Measurements from ENCODE around the gene ADGRD2. TPM values are rescaled to one million over a fixed set of nuclear protein-coding genes. Genes with fewer than 3 reads are reported as not detected.

Gene ADGRD2
- not detected in 2 replicates for total RNA-seq (2022)
- not detected for Bru-seq, nascent RNA
- BruChase-seq, experiment 1, labeled RNA remaining after a 6-hour chase = not detected
- not detected for BruChase-seq, experiment 2, labeled RNA remaining after a 2-hour chase
- long read RNA-seq = 0 reads

GRCh38 chr9:124450241-124450924 is at the start of gene ADGRD2:
ADGRD2 (plus strand) TSS chr9:124450451; CDS start chr9:124451667, 1,216 bp downstream.
- Mint-ChIP-seq H3K4me3 (ENCODE audit: low read depth, unreplicated experiment) (no peak within 1 kb of the TSS), H3K27ac (ENCODE audit: unreplicated experiment) (no peak within 1 kb of the TSS), H3K4me1 (ENCODE audit: low read depth, unreplicated experiment) (peaks cover 7% of the 10 kb centered on the region), H3K27me3 (ENCODE audit: unreplicated experiment) (no peaks in the 10 kb centered on the region), H3K9me3 (ENCODE audit: low read depth, unreplicated experiment) (no peaks in the 10 kb centered on the region), H3K36me3 (ENCODE audit: insufficient read depth, unreplicated experiment) (no peaks in the 10 kb centered on the region)
- CTCF ChIA-PET = no interaction called here
- TF ChIP-seq, protein P1, sequence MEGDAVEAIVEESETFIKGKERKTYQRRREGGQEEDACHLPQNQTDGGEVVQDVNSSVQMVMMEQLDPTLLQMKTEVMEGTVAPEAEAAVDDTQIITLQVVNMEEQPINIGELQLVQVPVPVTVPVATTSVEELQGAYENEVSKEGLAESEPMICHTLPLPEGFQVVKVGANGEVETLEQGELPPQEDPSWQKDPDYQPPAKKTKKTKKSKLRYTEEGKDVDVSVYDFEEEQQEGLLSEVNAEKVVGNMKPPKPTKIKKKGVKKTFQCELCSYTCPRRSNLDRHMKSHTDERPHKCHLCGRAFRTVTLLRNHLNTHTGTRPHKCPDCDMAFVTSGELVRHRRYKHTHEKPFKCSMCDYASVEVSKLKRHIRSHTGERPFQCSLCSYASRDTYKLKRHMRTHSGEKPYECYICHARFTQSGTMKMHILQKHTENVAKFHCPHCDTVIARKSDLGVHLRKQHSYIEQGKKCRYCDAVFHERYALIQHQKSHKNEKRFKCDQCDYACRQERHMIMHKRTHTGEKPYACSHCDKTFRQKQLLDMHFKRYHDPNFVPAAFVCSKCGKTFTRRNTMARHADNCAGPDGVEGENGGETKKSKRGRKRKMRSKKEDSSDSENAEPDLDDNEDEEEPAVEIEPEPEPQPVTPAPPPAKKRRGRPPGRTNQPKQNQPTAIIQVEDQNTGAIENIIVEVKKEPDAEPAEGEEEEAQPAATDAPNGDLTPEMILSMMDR (IDR thresholded peaks at IDR 0.05; ENCODE audit: unreplicated experiment) = no peak
- BruUV-seq (replicated peaks) = no TSS peak
- intact Hi-C loops (cut with micrococcal nuclease; ENCODE audit: unreplicated experiment) = no loop called here
- no peak for DNase-seq

DNA sequence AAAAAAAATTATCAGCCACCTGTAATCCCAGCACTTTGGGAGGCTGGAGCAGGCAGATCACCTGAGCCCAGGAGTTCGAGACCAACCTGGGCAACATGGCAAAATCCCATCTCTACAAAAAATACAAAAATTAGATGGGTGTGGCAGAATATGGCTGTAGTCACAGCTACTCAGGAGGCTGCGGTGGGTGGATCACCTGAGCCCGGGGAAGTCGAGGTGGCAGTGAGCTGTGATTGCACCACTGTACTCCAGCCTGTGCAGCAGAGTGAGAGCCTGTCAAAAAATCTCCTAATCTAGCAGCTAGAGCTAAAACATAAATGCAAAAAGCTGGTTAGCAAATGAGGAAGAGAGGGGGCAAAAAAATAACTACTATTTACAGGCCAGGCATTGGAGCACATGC is 47.0 kb upstream of the ADGRD2 start:
- intact Hi-C loops (cut with micrococcal nuclease; ENCODE audit: unreplicated experiment) = no loop called here
- CTCF ChIA-PET = no interaction called here

DNA sequence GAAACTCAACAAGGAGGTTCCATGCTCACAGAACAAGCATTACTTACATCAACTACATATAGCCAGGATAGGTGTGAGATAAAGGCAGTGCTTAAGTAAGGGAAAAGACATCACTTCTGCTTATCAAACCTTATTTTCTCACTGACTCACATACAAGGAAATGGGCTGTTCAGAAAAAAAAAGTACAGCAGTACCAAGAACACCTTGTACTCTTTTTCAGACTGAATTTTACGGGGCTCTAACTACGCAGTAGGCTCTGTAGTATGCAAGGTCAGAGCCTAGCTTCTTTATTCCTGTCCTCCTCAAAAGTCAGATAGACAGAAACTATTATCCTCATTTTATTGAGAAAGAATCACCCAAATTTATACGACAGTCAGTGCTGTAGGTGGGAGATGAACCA is 40.8 kb upstream of the ADGRD2 start:
- H3K4me3 Mint-ChIP-seq (ENCODE audit: low read depth, unreplicated experiment) = no peak overlapping the region
- peaks cover 46% of the 10 kb centered on the region for H3K36me3 Mint-ChIP-seq (ENCODE audit: insufficient read depth, unreplicated experiment)
- H3K4me1 Mint-ChIP-seq (ENCODE audit: low read depth, unreplicated experiment) = peaks cover 10% of the 10 kb centered on the region
- CTCF ChIA-PET = no interaction called here
- no peak for DNase-seq
- intact Hi-C loops (cut with micrococcal nuclease; ENCODE audit: unreplicated experiment) = no loop called here
- H3K9me3 Mint-ChIP-seq (ENCODE audit: low read depth, unreplicated experiment) = no peaks in the 10 kb centered on the region
- no peaks in the 10 kb centered on the region for H3K27me3 Mint-ChIP-seq (ENCODE audit: unreplicated experiment)
- BruUV-seq (replicated peaks) = no TSS peak
- no peak overlapping the region for H3K27ac Mint-ChIP-seq (ENCODE audit: unreplicated experiment)
- TF ChIP-seq, protein P1 (IDR thresholded peaks at IDR 0.05; ENCODE audit: unreplicated experiment) = no peak

More for the DNA sequence above, 47.0 kb upstream of the ADGRD2 start:
- Mint-ChIP-seq H3K27ac (ENCODE audit: unreplicated experiment) (no peak overlapping the region), H3K27me3 (ENCODE audit: unreplicated experiment) (no peaks in the 10 kb centered on the region), H3K4me3 (ENCODE audit: low read depth, unreplicated experiment) (no peak overlapping the region), H3K4me1 (ENCODE audit: low read depth, unreplicated experiment) (no peaks in the 10 kb centered on the region), H3K36me3 (ENCODE audit: insufficient read depth, unreplicated experiment) (peaks cover 16% of the 10 kb centered on the region), H3K9me3 (ENCODE audit: low read depth, unreplicated experiment) (no peaks in the 10 kb centered on the region)
- TF ChIP-seq, protein P1 (IDR thresholded peaks at IDR 0.05; ENCODE audit: unreplicated experiment) = no peak
- no peak for DNase-seq
- no TSS peak for BruUV-seq (replicated peaks)

DNA sequence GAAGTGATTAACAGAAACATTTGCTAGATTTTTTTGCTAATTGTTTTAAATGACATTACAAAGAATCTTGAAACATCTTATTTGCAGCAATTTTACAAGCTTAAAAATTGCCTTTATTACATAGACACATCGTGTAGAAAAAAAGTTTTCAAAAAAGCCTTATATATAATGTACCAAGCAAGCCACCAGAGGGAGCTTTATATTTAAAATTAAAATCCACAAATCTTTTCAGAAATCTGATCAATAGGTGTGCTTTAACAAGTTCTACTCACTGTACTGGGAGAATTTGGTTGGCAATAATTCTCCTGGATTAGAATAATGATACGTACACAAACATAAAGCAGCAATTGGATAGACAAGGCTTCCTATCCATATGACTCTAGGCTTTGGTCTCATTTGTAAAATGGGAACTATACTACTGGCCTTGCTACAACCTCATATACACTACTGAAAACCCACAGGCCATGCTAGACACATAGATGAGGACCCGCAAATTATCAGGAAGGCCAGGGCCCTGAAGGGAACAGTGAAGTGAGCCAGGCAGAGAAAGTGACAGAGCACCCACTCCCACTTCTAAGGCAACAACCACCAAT is 39.8 kb upstream of the ADGRD2 start:
- peaks cover 56% of the 10 kb centered on the region for H3K36me3 Mint-ChIP-seq (ENCODE audit: insufficient read depth, unreplicated experiment)
- H3K27ac Mint-ChIP-seq (ENCODE audit: unreplicated experiment) = no peak overlapping the region
- TF ChIP-seq, protein P1 (IDR thresholded peaks at IDR 0.05; ENCODE audit: unreplicated experiment) = peak; percentile 13
- BruUV-seq (replicated peaks) = no TSS peak
- H3K9me3 Mint-ChIP-seq (ENCODE audit: low read depth, unreplicated experiment) = no peaks in the 10 kb centered on the region
- CTCF ChIA-PET = interaction anchor here (1.0 kb wide), 1 partner anchor 127 kb away, joined by 4 read pairs; no protein-coding TSS in a partner anchor
- intact Hi-C loops (cut with micrococcal nuclease; ENCODE audit: unreplicated experiment) = loop anchor here (10.0 kb wide), 1 partner anchor 304 kb away; no protein-coding TSS in a partner anchor
- peaks cover 10% of the 10 kb centered on the region for H3K4me1 Mint-ChIP-seq (ENCODE audit: low read depth, unreplicated experiment)
- no peaks in the 10 kb centered on the region for H3K27me3 Mint-ChIP-seq (ENCODE audit: unreplicated experiment)
- no peak overlapping the region for H3K4me3 Mint-ChIP-seq (ENCODE audit: low read depth, unreplicated experiment)
- no peak for DNase-seq

Measured in Calu3 (cell line).